ENCODE data around the gene RNASE9. TPM values are rescaled to one million over a fixed set of nuclear protein-coding genes. Genes with fewer than 3 reads are reported as not detected.
"Not testable (repeated sequence)": the region's sequence is repeated elsewhere in the genome, so short reads cannot be mapped to it uniquely, and the experiment has no call there.

Gene RNASE9
- total and polyA plus RNA-seq, 5 donors: not detected

GRCh38 chr14:20516921-20517320 is 43.9 kb downstream of the RNASE9 start:
- no peak overlapping the region for H3K4me3 ChIP-seq (ENCODE audit: low read length)
- H3K9me3 ChIP-seq (ENCODE audit: control insufficient read depth, low read length): peaks cover 2% of the 10 kb centered on the region
- ATAC-seq: no peak
- H3K4me1 ChIP-seq (ENCODE audit: control insufficient read depth, insufficient read depth, low read length): no peaks in the 10 kb centered on the region
- intact Hi-C loops (cut with DNase I): no loop called here
- no peak overlapping the region for H3K27ac ChIP-seq (ENCODE audit: low read length)
- DNase-seq: no peak
- 67% methylated on average over 4 of the region's 4 CpGs for WGBS
- no peaks in the 10 kb centered on the region for H3K27me3 ChIP-seq (ENCODE audit: control insufficient read depth, insufficient read depth)

GRCh38 chr14:20515846-20516245 is 45.0 kb downstream of the RNASE9 start:
- ATAC-seq (no peak), DNase-seq (no peak)
- peaks cover 2% of the 10 kb centered on the region for H3K9me3 ChIP-seq (ENCODE audit: control insufficient read depth, low read length)
- intact Hi-C loops (cut with DNase I): no loop called here
- no peaks in the 10 kb centered on the region for H3K4me1 ChIP-seq (ENCODE audit: control insufficient read depth, insufficient read depth, low read length)
- H3K27me3 ChIP-seq (ENCODE audit: control insufficient read depth, insufficient read depth): no peaks in the 10 kb centered on the region
- no peak overlapping the region for H3K4me3 ChIP-seq (ENCODE audit: low read length)
- 56% methylated on average over 4 of the region's 4 CpGs for WGBS
- H3K27ac ChIP-seq (ENCODE audit: low read length): no peak overlapping the region

GRCh38 chr14:20512177-20512905 is 48.5 kb downstream of the RNASE9 start:
- H3K27ac ChIP-seq (ENCODE audit: low read length): no peak overlapping the region
- WGBS: 41% methylated on average over 7 of the region's 7 CpGs
- no peaks in the 10 kb centered on the region for H3K4me1 ChIP-seq (ENCODE audit: control insufficient read depth, insufficient read depth, low read length)
- H3K9me3 ChIP-seq (ENCODE audit: control insufficient read depth, low read length): no peaks in the 10 kb centered on the region
- ATAC-seq (no peak), DNase-seq (no peak)
- H3K4me3 ChIP-seq (ENCODE audit: low read length): no peak overlapping the region
- H3K27me3 ChIP-seq (ENCODE audit: control insufficient read depth, insufficient read depth): no peaks in the 10 kb centered on the region
- intact Hi-C loops (cut with DNase I): no loop called here

GRCh38 chr14:20508367-20508766 is 52.5 kb downstream of the RNASE9 start:
- WGBS: 90% methylated on average over 8 of the region's 8 CpGs
- Histone ChIP-seq H3K9me3 (ENCODE audit: control insufficient read depth, low read length) (no peaks in the 10 kb centered on the region), H3K27ac (ENCODE audit: low read length) (no peak overlapping the region), H3K4me1 (ENCODE audit: control insufficient read depth, insufficient read depth, low read length) (no peaks in the 10 kb centered on the region), H3K27me3 (ENCODE audit: control insufficient read depth, insufficient read depth) (no peaks in the 10 kb centered on the region), H3K4me3 (ENCODE audit: low read length) (no peak overlapping the region)
- intact Hi-C loops (cut with DNase I): no loop called here
- DNase-seq (no peak), ATAC-seq (no peak)

GRCh38 chr14:20507537-20507936 is 53.3 kb downstream of the RNASE9 start:
- DNase-seq; H3K4me3 ChIP-seq (ENCODE audit: low read length); H3K27me3 ChIP-seq (ENCODE audit: control insufficient read depth, insufficient read depth); intact Hi-C loops (cut with DNase I); H3K4me1 ChIP-seq (ENCODE audit: control insufficient read depth, insufficient read depth, low read length); ATAC-seq; H3K9me3 ChIP-seq (ENCODE audit: control insufficient read depth, low read length); H3K27ac ChIP-seq (ENCODE audit: low read length): not testable (repeated sequence)
- 86% methylated on average over 3 of the region's 3 CpGs for WGBS

- H3K9me3 ChIP-seq (ENCODE audit: control insufficient read depth, low read length); H3K4me3 ChIP-seq (ENCODE audit: low read length); H3K27me3 ChIP-seq (ENCODE audit: control insufficient read depth, insufficient read depth); H3K27ac ChIP-seq (ENCODE audit: low read length); intact Hi-C loops (cut with DNase I); H3K4me1 ChIP-seq (ENCODE audit: control insufficient read depth, insufficient read depth, low read length); ATAC-seq: not testable (repeated sequence)
- peak in 1 of 3 donors; percentile 63 for DNase-seq
- WGBS: 100% methylated on average over 3 of the region's 30 CpGs
Observed at GRCh38 chr14:20506752-20507151, 54.1 kb downstream of the RNASE9 start.

- WGBS: 98% methylated on average over 16 of the region's 30 CpGs
- H3K27me3 ChIP-seq (ENCODE audit: control insufficient read depth, insufficient read depth); H3K9me3 ChIP-seq (ENCODE audit: control insufficient read depth, low read length); ATAC-seq; H3K27ac ChIP-seq (ENCODE audit: low read length); H3K4me3 ChIP-seq (ENCODE audit: low read length); H3K4me1 ChIP-seq (ENCODE audit: control insufficient read depth, insufficient read depth, low read length); intact Hi-C loops (cut with DNase I): not testable (repeated sequence)
- peak in 1 of 3 donors; percentile 53 for DNase-seq
Observed at GRCh38 chr14:20506276-20506675, 54.6 kb downstream of the RNASE9 start.

Other genes with a start within 250 kb of the RNASE9 start
- gene CCNB1IP1, start 227.8 kb downstream of the RNASE9 start, total RNA-seq: 10 to 100 TPM; 41.0 to 58.2 (median 49.5) TPM
- 72.1 TPM for gene CCNB1IP1, start 227.8 kb downstream of the RNASE9 start, polyA plus RNA-seq
- gene PARP2, start 217.4 kb downstream of the RNASE9 start, total RNA-seq: 10 to 100 TPM; 11.9 to 17.9 (median 16.3) TPM
- gene PARP2, start 217.4 kb downstream of the RNASE9 start, polyA plus RNA-seq: 14.3 TPM
- gene TEP1, start 147.5 kb downstream of the RNASE9 start, total RNA-seq: 10 to 100 TPM in 3 of 4 donors, 1 to 10 TPM in 1; 7.4 to 14.1 (median 13.1) TPM
- 7.9 TPM for gene TEP1, start 147.5 kb downstream of the RNASE9 start, polyA plus RNA-seq
- 1 to 10 TPM in 2 of 4 donors, under 1 TPM in 2; 0.33 to 1.7 (median 0.92) TPM for gene KLHL33, start 124.9 kb downstream of the RNASE9 start, total RNA-seq
- gene KLHL33, start 124.9 kb downstream of the RNASE9 start, polyA plus RNA-seq: 0.68 TPM
- 10 to 100 TPM; 17.6 to 21.9 (median 19.5) TPM for gene OSGEP, start 106.2 kb downstream of the RNASE9 start, total RNA-seq
- gene OSGEP, start 106.2 kb downstream of the RNASE9 start, polyA plus RNA-seq: 18.1 TPM
- 10 to 100 TPM; 71.5 to 95.2 (median 90.3) TPM for gene APEX1, start 105.8 kb downstream of the RNASE9 start, total RNA-seq
- 75.8 TPM for gene APEX1, start 105.8 kb downstream of the RNASE9 start, polyA plus RNA-seq
- 10 to 100 TPM; 16.2 to 23.7 (median 23.4) TPM for gene PIP4P1, start 99.6 kb downstream of the RNASE9 start, total RNA-seq
- 21.0 TPM for gene PIP4P1, start 99.6 kb downstream of the RNASE9 start, polyA plus RNA-seq
- 10 to 100 TPM in 1 of 4 donors, 1 to 10 TPM in 3; 6.2 to 17.2 (median 7.2) TPM for gene PNP, start 91.6 kb downstream of the RNASE9 start, total RNA-seq
- 8.6 TPM for gene PNP, start 91.6 kb downstream of the RNASE9 start, polyA plus RNA-seq
- gene RNASE10, start 55.5 kb downstream of the RNASE9 start, total RNA-seq: under 1 TPM in 3 of 4 donors, not detected in 1; 0.21 to 0.31 (median 0.26) TPM
- gene RNASE10, start 55.5 kb downstream of the RNASE9 start, polyA plus RNA-seq: not detected
- not detected for gene RNASE11, start 27.0 kb upstream of the RNASE9 start, total RNA-seq
- gene RNASE11, start 27.0 kb upstream of the RNASE9 start, polyA plus RNA-seq: not detected
- gene RNASE12, start 30.3 kb upstream of the RNASE9 start, total RNA-seq: not detected
- gene RNASE12, start 30.3 kb upstream of the RNASE9 start, polyA plus RNA-seq: not detected
- gene OR6S1, start 80.6 kb upstream of the RNASE9 start, total RNA-seq: not detected
- not detected for gene OR6S1, start 80.6 kb upstream of the RNASE9 start, polyA plus RNA-seq
- 10 to 100 TPM; 18.0 to 20.0 (median 19.0) TPM for gene RNASE4, start 123.5 kb upstream of the RNASE9 start, total RNA-seq
- gene RNASE4, start 123.5 kb upstream of the RNASE9 start, polyA plus RNA-seq: 31.3 TPM
- 1 to 10 TPM; 6.1 to 7.9 (median 7.1) TPM for gene ANG, start 127.7 kb upstream of the RNASE9 start, total RNA-seq
- gene ANG, start 127.7 kb upstream of the RNASE9 start, polyA plus RNA-seq: 11.0 TPM
- not detected for gene EDDM3A, start 184.8 kb upstream of the RNASE9 start, total RNA-seq
- gene EDDM3A, start 184.8 kb upstream of the RNASE9 start, polyA plus RNA-seq: not detected
- not detected for gene EDDM3B, start 207.4 kb upstream of the RNASE9 start, total RNA-seq
- gene EDDM3B, start 207.4 kb upstream of the RNASE9 start, polyA plus RNA-seq: not detected
- gene RNASE6, start 220.2 kb upstream of the RNASE9 start, total RNA-seq: 10 to 100 TPM in 2 of 4 donors, 1 to 10 TPM in 2; 5.2 to 13.9 (median 8.6) TPM
- 2.4 TPM for gene RNASE6, start 220.2 kb upstream of the RNASE9 start, polyA plus RNA-seq
- gene RNASE1, start 241.8 kb upstream of the RNASE9 start, total RNA-seq: 100 to 1,000 TPM; 256 to 394 (median 314) TPM
- gene RNASE1, start 241.8 kb upstream of the RNASE9 start, polyA plus RNA-seq: 290 TPM